Type B pancreatic cell (in vitro differentiated cells): ENCODE data around the gene CHST9. TPM values are rescaled to one million over a fixed set of nuclear protein-coding genes. Genes with fewer than 3 reads are reported as not detected.

Source experiments
- DNase-seq: peaks from one replicate; pipeline ENCODE4 v3.0.0; 2021; ENCODE audit warnings: mixed read lengths; ENCODE audit not compliant: unreplicated experiment; ENCODE audit errors: extremely low spot score
- H3K27ac Mint-ChIP-seq: 2 replicates; pipeline ENCODE4 v1.8.0; 2021; ENCODE audit warnings: mild to moderate bottlenecking, mixed read lengths
- H3K27me3 Mint-ChIP-seq: 2 replicates; pipeline ENCODE4 v1.8.0; 2021; ENCODE audit warnings: mixed read lengths
- H3K36me3 Mint-ChIP-seq: 2 replicates; pipeline ENCODE4 v1.8.0; 2021; ENCODE audit warnings: mixed read lengths
- H3K4me1 Mint-ChIP-seq: one replicate; pipeline ENCODE4 v1.8.0; 2021; ENCODE audit warnings: mixed read lengths; ENCODE audit not compliant: unreplicated experiment
- H3K4me3 Mint-ChIP-seq: 2 replicates; pipeline ENCODE4 v1.8.0; 2021; ENCODE audit warnings: mild to moderate bottlenecking, mixed read lengths
- H3K9me3 Mint-ChIP-seq: 2 replicates; pipeline ENCODE4 v1.8.0; 2021; ENCODE audit warnings: mixed read lengths
- total RNA-seq: library from RNA; stranded (reverse); gene quantifications from 2 replicates; pipeline ENCODE4 v1.2.1, GENCODE V29; 2021; ENCODE audit warnings: low replicate concordance
- TF ChIP-seq, protein P1 (sequence below): fragments of 200-600 bp; sonication (generic); conservative IDR thresholded peaks from 2 replicates; pipeline ENCODE4 v1.5.0; 2021; ENCODE audit warnings: antibody characterized with exemption, mild to moderate bottlenecking

The CHST9 gene
- total RNA-seq, 1 donor from 2014 or later = 9.9 TPM

DNA sequence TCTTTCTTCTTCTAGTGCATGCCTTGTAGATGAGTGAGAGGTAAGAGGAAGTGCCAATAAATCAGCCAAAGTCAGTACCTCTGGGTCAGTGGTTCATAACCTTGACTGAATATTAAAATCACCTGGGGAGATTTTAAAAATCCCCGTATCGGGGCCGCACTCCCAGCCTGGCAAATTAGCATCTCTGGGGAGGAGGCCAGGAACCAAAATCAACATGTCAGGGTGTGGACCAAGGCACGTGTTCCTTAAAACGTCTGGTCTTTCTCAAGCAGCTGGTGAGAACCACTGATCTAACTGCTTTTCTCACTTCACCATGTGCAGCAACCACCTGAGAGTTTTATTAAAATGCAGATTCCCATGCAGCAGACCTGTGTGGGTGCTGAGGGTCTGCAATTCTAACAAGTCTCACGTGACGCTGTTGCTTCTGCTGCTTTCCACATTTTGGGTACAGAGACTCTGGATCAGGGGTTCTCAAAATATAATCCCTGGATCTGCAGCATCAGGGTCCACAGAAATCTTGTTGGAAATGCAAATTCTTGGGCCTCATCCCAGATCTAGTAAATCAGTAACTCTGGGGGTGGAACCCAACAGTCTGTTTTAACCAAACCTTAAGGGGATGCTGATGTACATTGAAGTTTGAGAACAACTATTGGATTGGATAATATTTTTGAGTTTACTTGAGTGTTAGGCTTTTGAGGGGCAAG lies 49.5 kb downstream of the CHST9 start:
- Mint-ChIP-seq H3K27me3 (no peaks in the 10 kb centered on the region), H3K27ac (no peak overlapping the region), H3K4me3 (no peak overlapping the region), H3K9me3 (no peaks in the 10 kb centered on the region), H3K4me1 (peaks cover 5% of the 10 kb centered on the region), H3K36me3 (no peaks in the 10 kb centered on the region)
- TF ChIP-seq, protein P1, sequence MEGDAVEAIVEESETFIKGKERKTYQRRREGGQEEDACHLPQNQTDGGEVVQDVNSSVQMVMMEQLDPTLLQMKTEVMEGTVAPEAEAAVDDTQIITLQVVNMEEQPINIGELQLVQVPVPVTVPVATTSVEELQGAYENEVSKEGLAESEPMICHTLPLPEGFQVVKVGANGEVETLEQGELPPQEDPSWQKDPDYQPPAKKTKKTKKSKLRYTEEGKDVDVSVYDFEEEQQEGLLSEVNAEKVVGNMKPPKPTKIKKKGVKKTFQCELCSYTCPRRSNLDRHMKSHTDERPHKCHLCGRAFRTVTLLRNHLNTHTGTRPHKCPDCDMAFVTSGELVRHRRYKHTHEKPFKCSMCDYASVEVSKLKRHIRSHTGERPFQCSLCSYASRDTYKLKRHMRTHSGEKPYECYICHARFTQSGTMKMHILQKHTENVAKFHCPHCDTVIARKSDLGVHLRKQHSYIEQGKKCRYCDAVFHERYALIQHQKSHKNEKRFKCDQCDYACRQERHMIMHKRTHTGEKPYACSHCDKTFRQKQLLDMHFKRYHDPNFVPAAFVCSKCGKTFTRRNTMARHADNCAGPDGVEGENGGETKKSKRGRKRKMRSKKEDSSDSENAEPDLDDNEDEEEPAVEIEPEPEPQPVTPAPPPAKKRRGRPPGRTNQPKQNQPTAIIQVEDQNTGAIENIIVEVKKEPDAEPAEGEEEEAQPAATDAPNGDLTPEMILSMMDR = no peak
- DNase-seq = no peak

DNA sequence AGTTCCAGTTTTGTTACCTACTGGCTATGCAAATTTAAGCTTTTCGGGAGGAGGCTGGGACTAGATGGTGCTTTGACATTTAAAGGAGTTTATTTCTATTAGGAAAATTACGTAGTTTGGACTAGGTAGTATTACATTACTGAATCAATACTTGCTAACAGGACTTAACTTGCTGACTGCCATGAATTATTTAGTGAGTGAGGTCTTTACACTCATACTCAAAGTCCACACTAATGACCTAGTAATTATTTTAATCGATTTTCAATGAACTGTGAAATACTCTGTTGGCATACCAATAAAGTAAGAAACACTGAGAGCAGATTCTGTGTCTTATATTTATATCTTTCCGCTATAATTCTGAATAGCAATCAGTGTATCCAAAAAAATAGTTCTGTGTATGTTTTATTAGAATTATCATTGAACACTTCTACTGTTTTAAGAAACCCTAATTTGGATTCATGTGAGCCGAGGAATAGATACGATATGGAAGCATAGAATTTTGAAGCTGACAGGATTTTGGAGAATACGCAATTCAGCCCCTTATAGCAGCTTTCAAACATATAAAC lies 55.0 kb downstream of the CHST9 start:
- H3K9me3 Mint-ChIP-seq = no peaks in the 10 kb centered on the region
- TF ChIP-seq, protein P1 = no peak
- H3K36me3 Mint-ChIP-seq = no peaks in the 10 kb centered on the region
- H3K4me1 Mint-ChIP-seq = no peaks in the 10 kb centered on the region
- H3K27ac Mint-ChIP-seq = no peak overlapping the region
- no peak overlapping the region for H3K4me3 Mint-ChIP-seq
- no peak for DNase-seq
- H3K27me3 Mint-ChIP-seq = no peaks in the 10 kb centered on the region

DNA sequence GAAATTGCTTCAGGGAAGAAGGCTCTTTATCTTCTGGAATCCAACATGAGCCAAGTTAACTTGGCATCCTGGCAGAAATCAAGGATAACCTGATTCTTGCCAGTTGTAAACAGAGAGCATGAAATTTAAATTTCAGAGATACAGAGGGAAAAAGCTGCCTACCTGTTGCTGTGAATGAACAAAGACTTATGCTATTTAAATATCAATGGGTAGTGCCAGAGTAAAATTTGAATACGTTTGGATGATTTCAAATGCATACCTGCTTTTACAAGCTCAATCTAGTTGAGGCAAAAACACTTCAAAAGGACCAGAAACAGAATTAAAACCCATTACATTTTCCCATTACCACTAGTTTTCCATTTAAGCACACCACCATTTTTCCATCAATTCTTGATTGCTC lies 60.9 kb downstream of the CHST9 start:
- Mint-ChIP-seq H3K4me3 (no peak overlapping the region), H3K4me1 (no peaks in the 10 kb centered on the region)

DNA sequence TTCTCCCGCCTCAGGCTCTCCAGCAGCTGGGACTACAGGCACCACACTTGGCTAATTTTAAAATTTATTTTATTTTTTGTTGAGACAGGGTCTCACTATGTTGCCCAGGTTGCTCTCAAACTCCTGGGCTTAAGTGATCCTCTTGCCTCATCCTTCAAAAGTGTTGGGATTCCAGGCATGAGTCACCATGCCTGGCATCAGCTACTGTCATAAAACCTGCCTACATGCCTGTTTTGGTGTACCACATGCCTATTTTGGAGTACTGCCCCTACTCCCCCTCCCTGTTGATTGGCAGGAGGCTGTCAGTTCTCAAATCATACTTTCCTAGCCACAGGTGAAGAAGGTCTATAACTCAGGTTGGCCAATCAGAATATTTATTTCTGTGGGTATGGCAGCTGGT lies 64.0 kb downstream of the CHST9 start:
- TF ChIP-seq, protein P1 = no peak
- no peaks in the 10 kb centered on the region for H3K9me3 Mint-ChIP-seq
- H3K4me3 Mint-ChIP-seq = no peak overlapping the region
- no peak overlapping the region for H3K27ac Mint-ChIP-seq
- no peak for DNase-seq
- H3K4me1 Mint-ChIP-seq = no peaks in the 10 kb centered on the region
- H3K36me3 Mint-ChIP-seq = no peaks in the 10 kb centered on the region
- H3K27me3 Mint-ChIP-seq = no peaks in the 10 kb centered on the region

More for the DNA sequence above, 60.9 kb downstream of the CHST9 start:
- TF ChIP-seq, protein P1 = no peak
- no peak for DNase-seq
- no peaks in the 10 kb centered on the region for H3K27me3 Mint-ChIP-seq
- no peak overlapping the region for H3K27ac Mint-ChIP-seq
- H3K9me3 Mint-ChIP-seq = no peaks in the 10 kb centered on the region
- H3K36me3 Mint-ChIP-seq = no peaks in the 10 kb centered on the region

DNA sequence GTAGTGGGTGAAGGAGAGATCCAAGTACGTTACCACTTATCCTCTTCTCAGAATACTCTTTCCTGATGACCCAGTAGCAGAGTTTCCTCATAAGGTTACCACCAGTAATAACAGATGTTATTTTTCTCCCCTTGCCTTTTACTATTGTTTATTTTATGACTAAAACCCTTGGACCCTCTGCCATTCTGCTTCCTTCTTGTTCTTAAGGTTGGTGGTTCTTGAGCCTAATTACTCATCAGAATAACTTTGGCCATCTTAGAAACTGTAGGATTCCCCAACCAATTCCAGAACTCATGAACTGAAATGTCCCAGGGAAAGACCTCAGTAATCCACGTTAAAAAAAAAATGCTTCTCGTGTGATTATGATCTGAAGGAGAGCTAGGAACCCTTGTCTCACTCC lies 64.9 kb downstream of the CHST9 start:
- Mint-ChIP-seq H3K4me1 (no peaks in the 10 kb centered on the region), H3K36me3 (no peaks in the 10 kb centered on the region), H3K4me3 (no peak overlapping the region), H3K9me3 (no peaks in the 10 kb centered on the region), H3K27ac (no peak overlapping the region), H3K27me3 (no peaks in the 10 kb centered on the region)
- DNase-seq = no peak
- TF ChIP-seq, protein P1 = no peak
